ENCODE results near the gene MDN1.

MDN1 gene

DNA sequence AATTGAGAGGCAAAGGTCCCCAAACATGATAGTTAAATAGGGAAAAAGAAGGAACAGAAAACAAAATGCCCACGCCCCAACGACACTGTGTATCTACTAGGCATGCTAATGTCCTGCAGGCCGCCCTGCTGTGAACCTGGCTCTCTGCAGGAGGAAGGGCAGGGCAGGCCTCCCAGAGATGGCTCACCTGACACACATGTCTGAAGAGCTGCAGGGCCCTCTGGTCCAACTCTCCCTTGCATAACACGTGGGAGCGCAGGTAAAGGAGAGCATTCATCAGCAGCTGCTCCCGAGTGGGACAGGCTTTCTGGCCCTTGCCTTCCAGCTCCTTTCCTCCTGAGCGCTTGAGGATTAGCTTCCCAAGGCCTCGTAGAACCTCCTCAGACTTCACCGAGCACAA, 127.3 kb downstream of the MDN1 start:
- no peak for DNase-seq

GRCh38 chr6:89690944-89691324, 128.7 kb downstream of the MDN1 start:
- DNase-seq, result no peak

DNA sequence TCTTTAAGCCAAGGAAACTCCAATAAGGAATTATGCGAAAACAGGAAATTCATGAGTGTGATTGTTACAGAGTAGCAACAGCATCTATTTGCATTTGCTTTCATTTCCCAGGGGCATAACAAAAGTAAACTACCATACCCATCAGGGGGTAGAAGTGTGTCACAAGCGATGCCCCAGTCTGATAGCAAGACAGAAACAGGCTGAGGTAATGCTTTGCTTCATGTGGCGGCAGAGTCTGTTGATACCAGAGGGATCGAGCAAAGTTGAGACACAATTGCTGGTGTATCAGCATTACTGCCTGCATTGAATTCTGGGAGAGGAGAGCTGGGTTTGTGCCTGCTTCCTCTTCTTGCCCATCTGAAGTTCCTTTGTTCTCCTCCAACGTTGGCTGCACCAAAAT, 129.9 kb downstream of the MDN1 start:
- no peak for DNase-seq

GRCh38 chr6:89688328-89688727, 131.3 kb downstream of the MDN1 start:
- DNase-seq, result no peak

DNA sequence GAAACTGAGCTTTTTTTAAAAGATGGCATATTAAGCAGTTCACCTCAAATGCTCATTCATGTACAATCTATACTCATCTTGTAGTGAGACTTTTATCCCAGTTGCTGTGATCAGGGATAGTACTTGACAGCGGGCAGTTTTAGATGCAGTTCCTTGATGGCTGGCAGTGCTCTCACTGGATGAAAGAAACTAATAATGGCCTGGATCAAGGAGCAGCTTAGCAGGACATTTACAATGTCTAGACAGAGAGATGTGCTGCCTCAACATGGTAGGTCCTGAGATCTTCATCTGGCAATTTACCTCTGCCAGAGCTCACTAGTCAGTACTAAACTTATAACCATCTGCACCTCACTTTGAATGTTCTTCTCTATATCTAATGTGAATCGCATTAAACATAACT, 134.3 kb downstream of the MDN1 start:
- DNase-seq, result no peak

DNA sequence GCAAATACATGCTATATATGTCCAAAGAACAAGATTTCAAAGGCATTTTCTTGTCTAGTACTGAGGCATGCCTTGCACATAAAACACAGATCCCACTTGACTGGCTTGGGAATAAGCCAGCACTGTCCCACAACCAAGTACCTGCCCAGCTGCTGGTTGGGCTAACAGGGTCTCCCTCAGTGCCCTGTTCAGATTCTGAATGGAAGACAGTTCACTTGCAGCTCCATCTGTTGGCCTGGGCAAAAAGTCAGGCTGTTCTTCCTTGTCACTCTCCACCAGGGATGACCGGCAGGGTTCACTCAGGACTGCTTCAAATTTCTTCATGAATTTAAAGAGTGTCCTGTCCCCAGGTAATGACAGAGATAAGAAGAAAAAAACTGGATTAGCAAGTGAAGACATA, 136.6 kb downstream of the MDN1 start:
- DNase-seq, result no peak

- DNase-seq, result no peak
Measured at GRCh38 chr6:89681983-89682564, 137.5 kb downstream of the MDN1 start.

DNA sequence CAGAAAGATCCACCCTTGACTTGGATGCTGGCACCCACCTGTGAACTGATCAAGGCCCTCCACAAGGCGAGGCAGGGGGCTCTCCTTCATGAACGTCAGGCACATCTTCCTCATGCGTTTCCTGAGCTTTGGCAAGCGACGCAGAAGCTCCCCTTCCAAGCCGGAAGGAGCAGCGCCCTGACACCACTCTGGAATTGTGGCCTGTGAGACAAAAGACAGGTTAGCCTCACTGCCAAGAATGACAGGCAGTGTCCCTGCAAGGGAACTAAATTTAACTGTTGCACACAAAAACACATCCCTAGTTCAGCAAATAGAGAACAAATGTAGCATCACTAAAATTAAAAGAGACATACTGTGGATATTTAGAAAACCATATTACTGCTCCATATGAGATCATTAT, 139.0 kb downstream of the MDN1 start:
- DNase-seq, result no peak

- no peak for DNase-seq
Measured at GRCh38 chr6:89680150-89680549, 139.4 kb downstream of the MDN1 start.

- DNase-seq, result no peak
Measured at GRCh38 chr6:89679215-89680120, 140.1 kb downstream of the MDN1 start.

DNA sequence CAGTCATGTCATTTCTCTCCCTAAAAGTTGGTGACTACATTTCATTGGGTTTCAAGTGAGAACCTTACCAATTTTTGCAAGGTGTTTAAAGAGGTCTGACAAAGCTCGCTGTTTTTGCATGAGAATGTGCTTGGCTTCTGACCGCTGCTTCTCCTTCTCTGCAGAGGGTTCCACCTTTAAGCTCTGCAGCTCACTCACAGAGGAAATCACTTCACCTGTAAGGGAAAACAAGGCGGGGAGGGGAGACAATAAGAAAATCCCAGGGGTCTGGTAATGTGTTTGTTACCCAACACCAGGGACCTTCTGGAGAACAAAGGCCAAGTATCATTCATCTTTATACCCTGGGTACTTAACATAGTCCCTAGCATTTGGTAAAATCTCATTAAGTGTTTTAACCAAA, 141.1 kb downstream of the MDN1 start:
- DNase-seq, result no peak

DNA sequence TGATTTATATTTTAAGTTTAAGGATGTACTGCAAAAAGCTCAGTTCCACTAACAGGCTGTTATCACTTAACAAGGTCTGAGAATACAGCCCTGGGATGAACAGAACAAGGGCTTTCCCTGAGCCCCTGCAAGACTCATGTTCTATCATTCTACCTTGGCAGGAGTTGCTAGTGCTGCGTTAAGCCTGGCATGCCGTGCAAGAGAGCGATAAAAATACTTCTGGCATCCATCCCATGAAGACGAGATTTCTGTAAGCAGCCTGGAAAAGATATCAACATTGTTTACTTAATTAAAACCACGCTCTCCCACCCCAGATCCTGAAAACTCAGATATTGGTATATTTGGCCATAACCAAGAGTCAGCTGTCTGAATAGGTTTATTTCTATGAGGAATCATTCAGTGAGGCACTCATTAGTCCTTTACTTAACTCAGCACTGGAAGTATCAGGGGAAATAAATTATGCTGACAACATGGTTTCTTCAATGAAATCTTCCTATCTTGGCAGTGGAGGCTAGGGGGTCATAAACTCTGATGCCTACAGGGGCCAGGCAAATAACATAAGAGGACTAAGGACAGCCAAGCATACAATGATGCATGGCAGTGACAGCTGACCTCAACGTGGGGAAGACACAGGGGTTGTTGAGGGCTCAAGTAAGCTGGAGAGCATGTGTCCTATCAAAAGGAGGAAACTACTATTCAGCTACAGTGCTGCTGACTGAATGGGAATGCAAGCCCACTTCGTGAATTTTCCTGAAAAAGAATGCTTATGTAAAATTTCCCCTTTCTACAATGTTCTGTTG, 143.4 kb downstream of the MDN1 start:
- DNase-seq, result no peak

DNA sequence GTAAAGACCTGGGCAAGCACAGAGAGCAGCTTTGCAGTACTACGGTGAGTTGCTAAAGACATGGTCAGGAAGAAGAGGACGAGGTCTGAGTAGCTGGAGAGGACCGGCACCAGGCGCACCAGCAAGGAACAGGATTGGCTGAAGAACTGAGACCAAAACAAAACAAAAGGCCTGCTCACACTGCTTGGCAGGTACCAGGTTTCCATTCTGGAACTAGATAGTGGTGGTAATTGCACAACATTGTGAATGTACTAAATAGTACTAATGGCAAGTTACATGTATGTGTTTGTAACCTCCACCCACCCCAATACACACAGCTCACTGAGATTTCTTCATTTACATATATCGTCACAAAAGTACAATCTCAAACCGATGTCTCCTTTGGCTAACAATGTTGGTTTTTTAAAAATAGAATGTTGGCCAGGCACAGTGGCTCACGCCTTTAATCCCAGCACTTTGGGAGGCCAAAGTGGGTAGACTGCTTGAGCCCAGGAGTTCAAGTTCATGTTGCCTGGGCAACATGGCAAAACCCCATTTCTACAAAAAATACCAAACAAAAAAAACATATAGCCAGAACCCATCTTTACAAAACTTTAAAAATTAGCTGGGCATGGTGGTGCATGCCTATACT, 148.5 kb downstream of the MDN1 start:
- DNase-seq, result no peak

GRCh38 chr6:89669002-89669401, 150.6 kb downstream of the MDN1 start:
- no peak for DNase-seq

DNA sequence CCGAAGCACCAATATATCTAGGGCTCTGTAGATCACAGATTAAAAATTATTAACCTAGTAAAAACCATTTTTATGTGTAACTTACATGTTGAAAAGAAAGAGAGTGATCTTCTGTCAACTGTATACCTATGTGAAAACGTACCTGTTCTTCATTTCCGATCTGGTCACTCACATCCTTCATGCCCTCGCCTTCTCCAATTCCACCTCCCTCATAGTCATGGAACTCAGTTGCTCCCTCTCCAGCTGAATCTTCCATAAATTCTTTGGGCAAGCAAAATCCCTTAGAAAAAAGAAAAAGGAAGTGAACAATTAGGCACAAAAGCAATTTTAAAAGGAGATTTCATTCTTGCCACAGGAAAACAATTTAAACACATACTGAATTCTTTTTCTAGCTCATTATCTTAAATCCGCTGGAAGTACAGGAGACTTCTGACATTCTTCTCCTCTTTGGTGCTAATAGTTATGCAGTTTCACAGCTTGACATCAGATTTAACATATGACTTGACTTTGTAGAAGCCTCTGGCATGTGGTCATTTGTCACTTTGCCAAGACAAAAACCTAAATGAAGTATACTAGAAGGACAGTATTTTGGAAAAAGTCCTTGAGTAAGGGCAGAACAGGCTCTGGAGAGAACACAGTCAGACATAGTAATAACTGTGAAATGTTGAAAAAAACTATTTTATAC, 151.6 kb downstream of the MDN1 start:
- DNase-seq, result no peak

DNA sequence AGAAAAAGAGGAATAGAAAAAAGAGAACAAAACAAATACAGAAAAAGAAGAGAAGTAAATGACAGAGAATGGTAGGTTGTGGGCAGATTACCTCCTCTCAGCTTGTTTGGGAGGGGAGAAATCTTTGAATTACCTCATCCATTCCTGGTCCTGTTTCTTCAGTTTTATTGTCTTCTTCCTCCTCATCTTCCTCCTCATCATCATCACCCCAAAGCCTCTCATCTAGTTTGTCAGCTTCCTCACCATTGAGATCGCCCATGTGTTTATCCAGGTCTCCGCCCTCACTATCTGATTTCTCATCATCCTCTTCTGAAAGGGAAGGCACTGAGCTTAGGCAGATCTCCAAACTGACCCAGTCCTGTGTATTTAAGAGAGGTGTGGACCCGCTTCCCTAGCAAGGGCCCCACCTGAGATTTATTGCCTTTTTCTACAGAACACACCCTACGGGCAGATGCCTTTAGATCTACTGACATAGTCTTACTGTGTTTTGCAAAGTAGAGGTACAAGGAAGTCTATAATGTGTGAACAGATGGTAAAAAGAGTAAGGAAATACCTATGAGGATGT, 156.9 kb downstream of the MDN1 start:
- DNase-seq, result no peak

- no peak for DNase-seq
Measured at GRCh38 chr6:89661559-89661958, 158.0 kb downstream of the MDN1 start.

DNA sequence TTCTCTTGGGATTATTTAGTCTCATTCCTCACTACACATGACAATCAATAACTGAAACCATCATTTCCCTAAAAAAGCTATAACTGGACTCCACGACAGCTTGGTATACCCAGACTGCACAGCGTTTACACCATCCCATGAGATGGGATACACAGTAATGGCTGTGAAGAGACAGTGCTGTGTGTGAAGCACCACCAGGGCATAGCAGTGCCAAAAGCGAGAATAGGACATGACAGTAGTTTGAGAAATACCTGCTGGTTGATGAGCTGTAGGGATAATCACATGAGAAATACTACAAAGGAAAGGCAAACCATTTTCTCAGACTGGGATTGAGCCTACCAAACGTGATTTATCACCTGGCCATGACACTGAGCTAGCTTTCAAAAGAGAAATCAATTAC, 158.6 kb downstream of the MDN1 start:
- no peak for DNase-seq

- DNase-seq, result no peak
Measured at GRCh38 chr6:89657445-89658158, 162.0 kb downstream of the MDN1 start.

DNA sequence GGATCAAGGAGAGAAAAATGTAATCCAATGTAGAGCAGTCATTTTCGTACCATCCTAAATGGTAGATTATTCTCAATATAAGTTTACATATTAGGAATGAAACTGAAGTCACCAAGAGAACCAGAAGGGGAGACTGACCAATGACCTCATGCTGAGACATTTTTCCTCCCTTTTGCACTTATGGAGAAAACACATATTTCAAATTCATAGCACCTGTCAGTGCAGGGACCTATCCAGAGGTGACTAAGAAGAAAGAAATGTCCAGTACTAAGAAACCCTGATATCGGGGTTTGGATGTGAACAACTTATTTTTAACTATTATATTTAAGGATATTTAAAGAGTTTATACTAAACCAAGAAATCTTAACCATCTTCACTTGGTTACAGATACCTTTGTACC, 164.5 kb downstream of the MDN1 start:
- DNase-seq, result no peak

DNA sequence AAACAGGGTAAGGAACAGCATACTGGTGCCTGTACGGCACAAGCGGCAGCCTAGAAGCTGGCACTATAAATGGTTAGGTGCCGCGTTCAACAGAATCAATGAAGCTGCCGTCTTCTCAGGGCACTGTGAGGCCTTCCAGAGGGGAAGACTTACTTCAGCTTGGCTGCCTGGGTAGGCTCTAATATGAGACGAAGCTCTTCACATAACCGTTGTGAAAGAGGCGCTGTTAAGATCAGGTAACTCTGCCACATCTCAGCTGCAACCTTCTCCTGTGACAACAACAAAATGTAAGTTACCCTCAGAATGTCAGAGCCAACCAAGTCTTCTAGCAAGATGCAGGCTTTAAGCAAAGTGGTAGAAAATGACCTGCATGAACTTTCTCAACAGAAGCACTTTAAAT, 169.0 kb downstream of the MDN1 start:
- no peak for DNase-seq

DNA sequence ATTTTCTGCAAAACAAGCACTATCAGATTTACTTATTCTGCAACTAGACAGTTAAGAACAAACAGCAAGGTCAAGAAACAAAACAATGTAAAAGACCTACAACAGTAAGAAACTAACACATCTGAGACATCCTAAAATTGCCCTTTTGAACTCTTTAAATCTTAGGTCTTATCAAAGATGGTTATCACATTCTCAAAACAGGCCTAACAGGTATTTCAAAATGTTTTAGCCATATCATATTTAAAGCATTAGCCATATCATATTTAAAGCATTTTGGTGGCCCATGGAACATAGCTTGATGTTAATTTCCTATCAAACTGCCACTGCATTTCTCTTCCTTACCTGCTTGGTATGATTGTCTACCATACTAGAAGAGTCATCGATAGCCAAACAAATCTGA, 169.9 kb downstream of the MDN1 start:
- DNase-seq, result no peak

All from SW 1271 (cell line).